Nephron (organoid): ENCODE results near the gene UCN.
A peak's percentile ranks its signal among the peaks of the same experiment; 100 is the strongest.

Experiments
- H3K27ac Mint-ChIP-seq, 3 experiments: 2 replicates each; pipeline ENCODE4 v1.8.0; 2020; ENCODE audit warnings: mixed read lengths in 3 of 3, mild to moderate bottlenecking in 2 of 3, moderate library complexity in 1 of 3
- H3K27me3 Mint-ChIP-seq: 2 replicates; pipeline ENCODE4 v1.8.0; 2021; ENCODE audit warnings: low read depth, mild to moderate bottlenecking, moderate library complexity, mixed read lengths
- H3K36me3 Mint-ChIP-seq: 2 replicates; pipeline ENCODE4 v1.8.0; 2020; ENCODE audit warnings: low read depth, mixed read lengths
- H3K4me1 Mint-ChIP-seq: 2 replicates; pipeline ENCODE4 v1.8.0; 2020; ENCODE audit warnings: mixed read lengths
- H3K4me3 Mint-ChIP-seq, 3 experiments: 2 replicates each; pipeline ENCODE4 v1.8.0; 2020; ENCODE audit warnings: mild to moderate bottlenecking in 3 of 3, mixed read lengths in 3 of 3, moderate library complexity in 2 of 3
- H3K9me3 Mint-ChIP-seq: 2 replicates; pipeline ENCODE4 v1.8.0; 2020; ENCODE audit warnings: mixed read lengths
- CTCF ChIP-seq, 3 experiments: fragments of 200-600 bp; sonication (generic); IDR thresholded peaks; one replicate each; pipeline ENCODE4 v1.5.0; 2021; ENCODE audit warnings: antibody characterized with exemption in 3 of 3; ENCODE audit not compliant: unreplicated experiment in 3 of 3

Gene UCN

GRCh38 chr2:27265536-27265870 is 42.7 kb downstream of the UCN start:
- H3K4me3 Mint-ChIP-seq, result peak overlapping the region; percentile 34 to 69 (median 65)
- peaks cover 26% of the 10 kb centered on the region for H3K4me1 Mint-ChIP-seq
- H3K27ac Mint-ChIP-seq, result no peak overlapping the region
- peaks cover 23% of the 10 kb centered on the region for H3K27me3 Mint-ChIP-seq
- H3K9me3 Mint-ChIP-seq, result no peaks in the 10 kb centered on the region
- no peak for TF ChIP-seq CTCF (IDR thresholded peaks at IDR 0.05; ENCODE audit: unreplicated experiment in 3 of 3)
- no peaks in the 10 kb centered on the region for H3K36me3 Mint-ChIP-seq

GRCh38 chr2:27264753-27265535 is 43.3 kb downstream of the UCN start:
- Mint-ChIP-seq H3K27me3 (peaks cover 23% of the 10 kb centered on the region), H3K4me1 (peaks cover 29% of the 10 kb centered on the region), H3K9me3 (no peaks in the 10 kb centered on the region), H3K4me3 (peak overlapping the region; percentile 65 to 69 (median 68)), H3K27ac (no peak overlapping the region), H3K36me3 (no peaks in the 10 kb centered on the region)
- TF ChIP-seq CTCF (IDR thresholded peaks at IDR 0.05; ENCODE audit: unreplicated experiment in 3 of 3), result peak; percentile 48 to 67 (median 60)

- peak overlapping the region; percentile 85 to 87 (median 86) for H3K4me3 Mint-ChIP-seq
- peaks cover 26% of the 10 kb centered on the region for H3K27me3 Mint-ChIP-seq
- no peak for TF ChIP-seq CTCF (IDR thresholded peaks at IDR 0.05; ENCODE audit: unreplicated experiment in 3 of 3)
- H3K4me1 Mint-ChIP-seq, result peaks cover 34% of the 10 kb centered on the region
- no peaks in the 10 kb centered on the region for H3K9me3 Mint-ChIP-seq
- H3K27ac Mint-ChIP-seq, result no peak overlapping the region
- H3K36me3 Mint-ChIP-seq, result no peaks in the 10 kb centered on the region
Observed at GRCh38 chr2:27264253-27264752, 43.9 kb downstream of the UCN start.

- Mint-ChIP-seq H3K27ac (no peak overlapping the region), H3K4me3 (peak overlapping the region; percentile 85 to 87 (median 86)), H3K9me3 (no peaks in the 10 kb centered on the region), H3K27me3 (peaks cover 32% of the 10 kb centered on the region), H3K36me3 (no peaks in the 10 kb centered on the region), H3K4me1 (peaks cover 34% of the 10 kb centered on the region)
- TF ChIP-seq CTCF (IDR thresholded peaks at IDR 0.05; ENCODE audit: unreplicated experiment in 3 of 3), result no peak
Observed at GRCh38 chr2:27263287-27264252, 44.7 kb downstream of the UCN start.

- Mint-ChIP-seq H3K27ac (no peak within 1 kb of the TSS), H3K36me3 (no peaks in the 10 kb centered on the region), H3K4me1 (peaks cover 34% of the 10 kb centered on the region), H3K27me3 (peaks cover 41% of the 10 kb centered on the region), H3K4me3 (peak within 1 kb of the TSS; percentile 85 to 87 (median 86)), H3K9me3 (no peaks in the 10 kb centered on the region)
- TF ChIP-seq CTCF (IDR thresholded peaks at IDR 0.05; ENCODE audit: unreplicated experiment in 3 of 3), result no peak
Observed at GRCh38 chr2:27262379-27263286, 45.6 kb downstream of the UCN start, which contains the start of gene SLC30A3. TSS of gene SLC30A3 (minus strand) at chr2:27263047. CDS start at chr2:27262906, 141 bp downstream.
